Raji (cell line): ENCODE measurements around the gene ZCCHC2.

Experiments used
- POLR2A ChIP-seq: IDR thresholded peaks from 2 replicates; pipeline ENCODE4 v1.6.1; 2011; ENCODE audit warnings: low read depth, low read length, control low read depth; ENCODE audit not compliant: insufficient read depth

The ZCCHC2 gene

DNA sequence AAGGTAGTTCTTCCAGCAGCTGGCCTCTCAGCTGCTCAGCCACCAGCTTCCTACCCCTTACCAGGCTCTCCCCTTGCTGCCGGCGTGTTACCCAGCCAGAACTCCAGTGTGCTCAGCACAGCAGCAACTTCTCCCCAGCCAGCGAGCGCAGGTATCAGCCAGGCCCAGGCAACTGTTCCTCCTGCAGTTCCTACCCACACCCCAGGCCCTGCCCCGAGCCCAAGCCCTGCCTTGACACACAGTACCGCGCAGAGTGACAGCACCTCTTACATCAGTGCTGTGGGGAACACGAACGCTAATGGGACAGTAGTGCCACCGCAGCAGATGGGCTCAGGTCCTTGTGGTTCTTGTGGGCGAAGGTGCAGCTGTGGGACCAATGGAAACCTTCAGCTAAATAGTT is 52.0 kb downstream of the ZCCHC2 start:
- no peak for TF ChIP-seq POLR2A

DNA sequence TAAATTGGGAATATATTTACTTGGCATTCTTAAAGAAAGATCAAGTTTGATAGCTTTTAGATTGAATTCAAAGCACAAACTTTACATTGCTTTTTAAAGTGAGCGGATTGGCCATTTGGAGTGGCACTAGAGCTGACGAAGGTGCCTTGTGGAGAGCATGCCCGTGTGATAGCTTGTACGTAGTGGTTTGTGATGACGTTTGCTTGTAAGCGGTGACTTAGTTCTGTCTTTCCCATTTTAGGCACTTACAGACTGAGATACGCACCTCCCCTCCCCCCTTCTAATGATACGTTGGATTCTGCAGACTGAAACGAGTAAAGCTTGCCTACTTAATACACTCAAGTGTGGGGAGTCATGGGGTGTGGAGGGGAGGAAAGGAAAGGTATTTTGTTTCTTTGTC is 53.4 kb downstream of the ZCCHC2 start:
- TF ChIP-seq POLR2A, result no peak

DNA sequence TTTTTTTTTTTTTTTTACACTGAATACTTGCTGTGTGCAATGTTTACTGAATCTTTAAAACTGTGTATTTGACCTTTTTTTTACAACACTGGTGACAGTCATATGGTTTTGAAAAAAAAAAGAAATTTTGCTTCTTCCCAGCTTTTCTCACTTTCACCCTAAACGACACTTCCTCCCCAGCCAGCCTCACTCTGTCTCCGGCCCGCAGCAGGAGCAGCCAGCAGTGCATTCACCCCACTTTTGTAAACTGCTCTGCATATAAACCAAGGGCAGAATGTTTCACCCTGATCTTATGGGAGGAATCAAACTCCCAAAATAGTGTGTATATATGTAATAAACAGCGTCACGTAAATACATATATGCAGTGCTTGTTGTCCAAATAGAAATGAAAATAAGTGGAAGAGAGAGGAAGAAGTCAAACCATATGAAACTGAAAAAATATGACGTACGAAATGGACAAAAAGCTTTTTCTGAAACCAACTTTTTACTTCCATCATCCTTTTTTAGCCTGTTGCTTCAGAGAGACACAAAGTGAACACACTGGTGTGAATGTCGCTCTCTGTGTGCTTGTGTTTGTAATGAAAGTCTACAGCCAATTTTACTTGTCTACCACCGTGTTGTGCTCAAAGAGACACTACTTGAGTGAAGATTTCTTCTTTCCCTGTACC is 54.2 kb downstream of the ZCCHC2 start:
- TF ChIP-seq POLR2A, result no peak

DNA sequence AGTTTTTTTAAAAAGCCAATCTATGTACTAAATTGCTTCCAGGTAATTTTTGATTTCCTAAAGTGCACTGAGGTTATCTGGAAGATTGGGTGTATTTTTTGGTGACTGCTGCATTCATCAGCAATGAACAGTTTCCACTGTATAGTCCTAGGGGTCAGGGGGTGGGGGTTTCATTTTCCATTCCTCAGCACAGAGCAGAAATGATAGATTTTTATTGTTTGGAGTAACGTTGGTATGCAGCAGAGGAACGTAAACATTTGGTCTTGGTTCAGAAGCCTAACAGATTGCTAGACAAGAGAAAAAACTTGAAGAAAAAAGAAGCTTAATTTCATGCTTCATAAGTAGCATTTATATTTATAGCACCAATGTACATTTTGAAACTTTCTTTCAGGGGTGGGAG is 54.9 kb downstream of the ZCCHC2 start:
- TF ChIP-seq POLR2A, result no peak

DNA sequence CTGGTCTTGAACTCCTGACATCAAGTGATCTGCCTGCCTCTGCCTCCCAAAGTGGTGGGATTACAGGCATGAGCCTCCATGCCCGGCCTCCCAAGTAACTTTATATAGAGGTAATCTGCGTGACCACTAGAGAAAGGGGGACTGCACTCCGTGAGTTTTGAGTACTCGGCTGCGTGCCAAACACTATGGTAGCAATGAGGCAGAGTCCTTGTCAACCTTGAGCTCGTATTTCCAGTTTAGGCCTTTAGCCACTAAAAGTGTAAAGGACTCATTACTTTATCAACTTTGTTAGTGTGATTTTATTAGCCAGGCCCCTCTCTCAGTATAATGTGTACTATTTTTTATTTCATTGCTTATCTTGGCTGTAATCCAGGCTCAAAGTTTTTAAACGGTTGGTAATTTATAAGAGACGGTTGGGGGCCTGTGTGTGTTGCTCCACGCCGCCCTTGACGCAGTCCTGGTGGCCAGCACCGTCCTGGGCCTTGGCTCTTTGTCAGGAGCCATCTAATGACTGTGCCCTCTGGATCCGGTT is 56.2 kb downstream of the ZCCHC2 start:
- no peak for TF ChIP-seq POLR2A

DNA sequence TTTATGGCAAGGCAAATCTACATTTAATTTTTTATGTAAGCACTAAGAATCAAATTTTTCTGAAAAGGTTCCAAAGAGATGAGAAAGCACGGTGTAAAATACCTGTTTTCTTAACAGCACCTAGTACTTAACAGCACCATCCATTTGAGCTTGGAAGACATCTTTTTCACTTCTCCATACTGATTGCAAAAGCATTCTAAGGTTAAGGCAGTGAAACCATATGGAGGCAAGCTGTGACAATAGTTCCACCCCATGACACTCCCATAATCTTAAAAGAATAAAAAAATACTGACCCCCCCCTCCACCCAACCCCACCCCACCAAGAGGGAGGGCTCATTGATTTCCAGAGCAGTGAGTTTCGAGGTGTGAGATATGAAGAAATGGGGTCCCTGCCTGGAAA is 60.6 kb downstream of the ZCCHC2 start:
- TF ChIP-seq POLR2A, result no peak

DNA sequence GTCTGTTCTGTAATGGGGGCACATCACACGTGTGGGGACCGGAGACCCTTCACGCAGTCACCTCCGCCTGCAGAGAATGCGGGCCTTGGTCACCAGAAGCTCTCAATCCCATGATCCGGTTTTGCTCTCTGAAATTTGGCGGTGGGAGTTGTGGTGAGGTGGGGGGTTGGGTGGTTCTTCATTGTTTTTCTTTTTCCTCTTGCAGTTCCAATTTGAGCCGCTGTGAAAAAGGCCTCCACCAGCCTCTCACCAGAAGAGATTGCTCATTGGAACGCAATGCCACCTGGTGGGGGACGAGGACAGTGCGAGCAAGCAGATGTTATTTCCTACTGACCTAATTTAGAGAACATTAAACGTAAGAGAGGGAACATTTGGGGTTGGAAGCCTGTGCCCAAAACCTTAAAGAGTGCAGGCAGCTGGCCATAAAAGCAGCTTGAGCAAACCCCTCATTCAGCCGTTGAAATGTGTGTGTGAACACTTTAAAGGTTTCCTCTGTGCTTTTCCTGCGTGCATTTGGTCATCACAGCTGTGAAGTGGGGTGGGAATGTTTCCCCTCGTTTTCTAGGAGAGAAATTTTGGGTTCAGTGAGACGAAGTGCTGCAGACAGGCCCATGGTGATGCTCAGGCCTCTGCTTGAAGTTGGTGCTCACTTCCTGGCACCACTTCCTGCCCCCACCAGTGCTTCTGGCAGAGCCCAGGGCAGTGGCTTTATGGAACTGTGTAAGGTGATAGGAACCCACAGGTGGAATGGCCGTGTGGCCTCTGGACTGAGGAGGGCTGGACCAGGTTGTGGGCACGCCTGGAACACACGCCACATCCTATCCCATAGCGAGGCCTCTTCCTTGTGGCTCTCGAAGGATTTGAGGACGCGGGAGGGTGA is 61.7 kb downstream of the ZCCHC2 start:
- TF ChIP-seq POLR2A, result no peak

DNA sequence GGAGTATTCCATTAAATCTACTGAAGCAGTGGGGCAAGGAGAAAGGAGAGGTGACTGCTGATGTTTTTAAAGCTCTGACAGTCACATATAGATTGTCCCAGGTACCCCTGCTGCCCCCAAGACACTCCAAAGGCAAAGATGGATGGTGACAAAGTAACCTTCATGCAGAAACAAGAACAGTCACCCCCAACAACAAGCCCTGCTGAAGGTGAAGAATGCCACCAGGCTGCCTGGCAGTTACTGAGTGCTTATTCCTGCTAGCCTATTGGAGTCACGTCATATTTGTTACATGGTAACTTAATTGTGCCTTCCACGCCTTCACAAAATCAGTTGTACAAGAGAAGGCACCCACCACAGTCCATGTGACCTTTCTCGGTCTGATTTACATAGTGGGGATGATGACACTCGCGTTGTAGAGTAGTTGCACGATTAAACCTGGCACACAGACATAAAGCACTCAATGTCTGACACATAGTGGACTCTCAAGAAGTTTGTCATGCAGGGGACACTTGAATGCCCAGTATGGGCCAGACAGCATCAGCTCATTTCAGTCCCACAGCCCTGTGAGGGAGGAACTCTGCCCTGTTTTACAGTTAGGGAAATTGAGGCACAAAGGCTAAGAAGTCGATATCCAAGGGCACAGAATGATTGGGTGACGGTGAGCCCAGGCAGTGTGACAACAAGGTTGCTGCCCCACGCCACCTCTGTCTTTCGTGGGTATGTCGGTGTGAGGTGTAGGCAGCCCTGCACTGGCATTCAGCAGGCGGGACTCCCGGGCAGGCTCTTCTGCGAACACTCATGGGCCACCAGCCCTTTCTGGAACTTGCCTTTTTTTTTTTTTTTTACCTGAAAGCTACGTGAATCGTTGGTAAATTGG is 62.7 kb downstream of the ZCCHC2 start:
- no peak for TF ChIP-seq POLR2A

DNA sequence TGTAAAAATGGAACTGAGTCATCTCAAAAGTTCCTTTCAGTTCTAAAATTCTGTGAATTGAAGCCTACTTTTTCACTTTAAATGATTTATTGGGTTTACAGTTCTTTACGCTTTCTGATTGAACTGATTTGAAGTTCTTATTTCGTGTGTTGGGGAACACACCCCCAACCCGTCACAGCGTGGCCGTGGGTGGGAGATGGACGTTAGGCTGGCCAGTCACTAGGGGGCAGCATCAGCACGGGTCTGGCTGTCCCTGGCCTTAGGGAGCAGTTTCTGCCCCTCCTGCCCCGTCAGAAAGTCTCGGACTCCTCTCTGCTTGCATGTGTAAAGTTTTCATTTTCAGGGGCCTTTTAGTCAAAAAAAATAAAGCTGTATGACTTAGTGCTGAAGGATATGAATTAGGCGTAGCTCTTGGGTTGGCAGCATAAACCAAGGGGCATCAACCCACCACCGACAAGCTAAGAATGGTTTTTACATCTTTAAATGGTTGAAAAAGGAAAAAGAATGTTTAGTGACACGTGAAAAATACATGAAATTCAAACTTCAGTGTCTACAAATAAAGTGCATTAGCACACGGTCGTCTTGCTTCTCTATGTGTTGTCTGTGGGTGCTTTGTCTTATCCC is 63.4 kb downstream of the ZCCHC2 start:
- TF ChIP-seq POLR2A, result no peak

DNA sequence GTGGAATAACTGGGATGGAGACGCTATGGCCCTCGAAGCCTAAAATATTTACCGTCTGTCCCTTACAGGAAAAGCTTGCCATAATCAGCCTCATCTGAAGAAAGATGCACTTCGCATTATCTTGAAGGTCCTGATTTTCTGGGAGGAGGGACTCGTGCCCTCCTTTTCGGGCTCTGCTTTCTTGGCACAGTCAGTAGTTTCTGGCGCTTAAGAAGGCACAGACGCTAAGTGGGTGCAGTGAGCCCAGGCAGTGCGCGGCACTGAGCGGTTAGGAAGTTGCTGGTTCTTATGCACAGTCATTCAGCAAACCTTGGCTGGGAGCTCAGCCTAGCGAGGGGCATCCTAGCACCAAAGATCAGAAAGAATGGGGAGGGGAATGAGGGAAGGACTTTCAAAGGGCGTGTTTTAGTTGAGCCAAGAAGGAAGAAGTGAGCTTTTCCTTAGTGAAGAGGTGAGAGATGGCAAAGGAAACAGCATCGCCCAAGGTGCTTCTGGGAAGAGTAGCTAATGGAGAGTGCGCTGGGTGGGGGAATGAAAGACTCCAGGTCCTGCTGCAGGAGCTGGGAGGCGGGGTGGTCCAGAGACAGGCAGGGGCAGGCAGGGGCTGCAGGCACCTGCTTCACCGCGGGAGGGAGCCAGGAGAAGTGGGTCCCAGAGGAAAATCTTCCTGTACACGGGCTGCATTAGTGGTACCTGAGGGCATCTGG is 64.1 kb downstream of the ZCCHC2 start:
- TF ChIP-seq POLR2A, result no peak

DNA sequence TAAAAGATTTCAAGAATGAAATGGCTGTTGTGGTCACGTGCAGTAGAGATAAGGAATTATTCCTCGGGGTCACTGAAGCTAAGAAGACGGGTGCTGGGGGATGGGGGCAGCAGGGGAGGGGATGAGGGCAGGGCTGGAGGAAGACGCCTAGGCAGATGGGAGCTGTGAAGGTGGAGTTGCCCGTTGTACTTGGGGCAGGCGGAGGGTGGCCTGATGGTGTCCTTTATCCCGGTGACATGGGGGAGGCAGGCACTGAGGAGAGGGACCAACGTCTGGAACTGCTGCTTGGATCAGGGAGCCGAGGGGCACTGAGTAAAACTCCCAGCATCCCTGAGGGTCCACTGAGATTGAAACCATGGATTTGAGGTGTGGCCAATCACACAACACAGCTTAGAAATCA is 64.9 kb downstream of the ZCCHC2 start:
- TF ChIP-seq POLR2A, result no peak

DNA sequence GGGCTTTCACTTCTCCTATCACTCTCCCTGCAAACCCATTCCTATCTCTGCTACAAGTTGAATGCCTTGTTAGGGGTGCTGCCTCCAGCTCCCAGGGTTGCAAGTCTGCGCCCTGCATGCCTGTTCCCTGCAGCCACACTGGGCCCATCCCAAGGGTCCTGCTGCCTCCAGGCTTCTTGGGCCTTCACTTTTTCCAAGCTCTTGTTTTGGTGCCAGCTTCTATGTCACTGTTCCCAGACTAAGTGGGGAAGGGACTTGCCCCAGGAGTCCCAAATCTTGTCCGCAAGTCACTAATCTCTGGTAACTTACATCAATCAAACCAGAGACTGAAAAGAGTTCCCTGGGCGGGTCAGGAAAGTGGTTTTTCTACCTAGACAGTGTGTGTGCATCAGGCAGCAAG is 65.4 kb downstream of the ZCCHC2 start:
- no peak for TF ChIP-seq POLR2A

DNA sequence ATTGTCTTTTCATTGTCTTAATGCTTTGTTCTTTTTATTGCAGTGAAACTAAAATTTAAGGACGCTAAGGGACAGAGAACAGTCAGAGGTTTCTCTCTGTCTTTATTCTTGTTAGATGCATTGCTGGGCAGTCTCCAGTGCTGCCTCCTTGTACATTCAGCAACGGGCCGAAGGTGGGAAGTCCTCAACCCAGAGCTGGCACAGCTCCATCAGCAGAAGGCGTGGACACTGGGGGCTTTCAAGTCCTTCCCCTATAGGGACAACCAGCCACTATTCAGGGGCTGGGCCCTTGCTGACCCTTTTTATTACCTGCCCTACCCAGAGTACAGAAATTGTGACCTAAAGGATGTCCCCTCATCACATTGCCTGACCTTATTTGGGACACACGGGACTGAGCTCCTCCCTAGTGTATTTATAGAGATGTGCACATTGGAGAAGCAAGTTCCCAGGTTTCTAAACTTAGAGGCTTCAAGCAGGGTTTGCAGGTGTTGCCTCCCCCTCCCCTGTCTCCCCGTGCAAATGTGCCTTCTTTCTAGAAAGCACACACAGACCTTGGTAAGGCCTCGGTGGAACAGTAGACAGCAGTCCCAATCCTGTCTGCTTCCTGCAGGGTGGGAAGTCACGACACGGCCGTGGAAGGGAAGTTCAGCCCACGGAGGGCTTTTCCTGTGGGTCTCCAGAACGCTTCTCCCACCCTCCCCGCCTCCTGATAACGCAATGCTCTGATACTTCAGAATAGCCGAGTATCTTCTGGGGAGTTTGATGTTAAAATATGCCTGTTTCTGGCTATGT is 68.2 kb downstream of the ZCCHC2 start:
- no peak for TF ChIP-seq POLR2A
